Calu3 (cell line): ENCODE results near the gene ITCH. TPM values are rescaled to one million over a fixed set of nuclear protein-coding genes. Genes with fewer than 3 reads are reported as not detected.
"Not testable (repeated sequence)": the region's sequence is repeated elsewhere in the genome, so short reads cannot be mapped to it uniquely, and the experiment has no call there.

Experiments
- BruUV-seq: library from RNA; stranded (reverse); fragments of 400-500 nt; replicated peaks from 2 replicates; lab custom pipeline; 2021; lab: Mats Ljungman, UMichigan
- CTCF ChIA-PET: fragments of 300-600 bp; sonication (Branson Sonifier 250); formaldehyde crosslinking; loops from one replicate; lab custom pipeline; 2022; ENCODE audit warnings: antibody characterized with exemption; lab: Charles Lee
- DNase-seq: peaks from one replicate; pipeline ENCODE4 v3.0.0; 2022
- H3K27ac Mint-ChIP-seq: one replicate; pipeline ENCODE4 v1.8.0; 2022; ENCODE audit warnings: mixed read lengths; ENCODE audit not compliant: unreplicated experiment
- H3K27me3 Mint-ChIP-seq: one replicate; pipeline ENCODE4 v1.8.0; 2022; ENCODE audit warnings: mixed read lengths; ENCODE audit not compliant: unreplicated experiment
- H3K36me3 Mint-ChIP-seq: one replicate; pipeline ENCODE4 v1.8.0; 2022; ENCODE audit warnings: mild to moderate bottlenecking, moderate library complexity, mixed read lengths; ENCODE audit not compliant: insufficient read depth, unreplicated experiment
- H3K4me1 Mint-ChIP-seq: one replicate; pipeline ENCODE4 v1.8.0; 2022; ENCODE audit warnings: mild to moderate bottlenecking, low read depth, mixed read lengths; ENCODE audit not compliant: unreplicated experiment
- H3K4me3 Mint-ChIP-seq: one replicate; pipeline ENCODE4 v1.8.0; 2022; ENCODE audit warnings: mild to moderate bottlenecking, low read depth, moderate library complexity, mixed read lengths; ENCODE audit not compliant: unreplicated experiment
- H3K9me3 Mint-ChIP-seq: one replicate; pipeline ENCODE4 v1.8.0; 2022; ENCODE audit warnings: low read depth, mixed read lengths; ENCODE audit not compliant: unreplicated experiment
- CTCF ChIP-seq: fragments of 200-600 bp; IDR thresholded peaks from one replicate; pipeline ENCODE4 v1.8.0; 2022; ENCODE audit warnings: antibody characterized with exemption; ENCODE audit not compliant: unreplicated experiment
- intact Hi-C: fragments of 100-400 bp; cut with micrococcal nuclease; formaldehyde crosslinking; loops from one replicate; pipeline ENCODE4 v1.10.0; 2022; ENCODE audit not compliant: unreplicated experiment
- total RNA-seq: library from RNA; stranded (reverse); gene quantifications from 2 replicates; pipeline ENCODE4 v1.2.3, GENCODE V29; 2022

The ITCH gene
- total RNA-seq, 1 experiment from 2014 or later = 91.6 TPM

- TF ChIP-seq CTCF = no peak
- no TSS peak for BruUV-seq
- no peak overlapping the region for H3K4me3 Mint-ChIP-seq
- no peaks in the 10 kb centered on the region for H3K27me3 Mint-ChIP-seq
- peaks cover 63% of the 10 kb centered on the region for H3K36me3 Mint-ChIP-seq
- H3K27ac Mint-ChIP-seq = no peak overlapping the region
- H3K9me3 Mint-ChIP-seq = no peaks in the 10 kb centered on the region
- intact Hi-C loops = no loop called here
- no peak for DNase-seq
- CTCF ChIA-PET = interaction anchor here (1.5 kb wide), 1 partner anchor 115 kb away, joined by 3 read pairs; no protein-coding TSS in a partner anchor
- H3K4me1 Mint-ChIP-seq = peaks cover 17% of the 10 kb centered on the region
These were observed 64.7 kb downstream of the ITCH start for GRCh38 chr20:34427784-34428183.

GRCh38 chr20:34431168-34431567, 68.1 kb downstream of the ITCH start:
- no peak for DNase-seq
- CTCF ChIA-PET = interaction anchor here (1.3 to 1.7 kb wide), 2 partner anchors 14 to 119 kb away, joined by 4 to 6 read pairs; no protein-coding TSS in a partner anchor
- BruUV-seq = no TSS peak
- intact Hi-C loops = no loop called here
- Mint-ChIP-seq H3K4me3 (no peak overlapping the region), H3K9me3 (no peaks in the 10 kb centered on the region), H3K4me1 (no peaks in the 10 kb centered on the region), H3K27me3 (no peaks in the 10 kb centered on the region), H3K36me3 (peaks cover 32% of the 10 kb centered on the region), H3K27ac (peak overlapping the region; percentile 27)
- TF ChIP-seq CTCF = no peak

- BruUV-seq, H3K27me3 Mint-ChIP-seq, H3K27ac Mint-ChIP-seq, DNase-seq, intact Hi-C loops, H3K9me3 Mint-ChIP-seq, H3K4me1 Mint-ChIP-seq, H3K4me3 Mint-ChIP-seq: not testable (repeated sequence)
- CTCF ChIA-PET = interaction anchor here (0.7 to 1.7 kb wide), 2 partner anchors 120 to 183 kb away, joined by 3 to 6 read pairs; no protein-coding TSS in a partner anchor
- peaks cover 27% of the 10 kb centered on the region for H3K36me3 Mint-ChIP-seq
These were observed 69.6 kb downstream of the ITCH start for GRCh38 chr20:34432663-34433062.

- Mint-ChIP-seq H3K27me3 (no peaks in the 10 kb centered on the region), H3K36me3 (peaks cover 28% of the 10 kb centered on the region), H3K9me3 (no peaks in the 10 kb centered on the region), H3K4me1 (no peaks in the 10 kb centered on the region), H3K27ac (no peak overlapping the region), H3K4me3 (no peak overlapping the region)
- CTCF ChIA-PET = no interaction called here
- intact Hi-C loops = no loop called here
- no peak for DNase-seq
- BruUV-seq = no TSS peak
- no peak for TF ChIP-seq CTCF
These were observed 70.3 kb downstream of the ITCH start for GRCh38 chr20:34433391-34433790.

GRCh38 chr20:34435589-34435988, 72.5 kb downstream of the ITCH start:
- intact Hi-C loops = no loop called here
- Mint-ChIP-seq H3K36me3 (peaks cover 35% of the 10 kb centered on the region), H3K9me3 (no peaks in the 10 kb centered on the region), H3K27me3 (no peaks in the 10 kb centered on the region), H3K4me1 (no peaks in the 10 kb centered on the region), H3K4me3 (no peak overlapping the region), H3K27ac (no peak overlapping the region)
- no peak for TF ChIP-seq CTCF
- DNase-seq = no peak
- CTCF ChIA-PET = interaction anchor here (1.4 to 1.6 kb wide), 2 partner anchors 123 kb away, joined by 3 to 4 read pairs; no protein-coding TSS in a partner anchor
- no TSS peak for BruUV-seq
